Activated CD4-positive, alpha-beta T cell treated with anti-CD3 and anti-CD28 coated beads, Interleukin-2, Interleukin-6, amounts not matched to agents 100 ng/mL and 50 ng/mL, durations not matched to agents 16 hours and 8 hours (primary cell): ENCODE data around the gene HUS1.
"Not testable (repeated sequence)": the region's sequence is repeated elsewhere in the genome, so short reads cannot be mapped to it uniquely, and the experiment has no call there.

Source experiments
- DNase-seq: peaks from one replicate; pipeline ENCODE4 v3.0.0-alpha.2; 2020

HUS1 gene

GRCh38 chr7:47943676-47944474 lies 35.5 kb downstream of the HUS1 start:
- DNase-seq: no peak

GRCh38 chr7:47942651-47943050 lies 36.8 kb downstream of the HUS1 start:
- DNase-seq: not testable (repeated sequence)

GRCh38 chr7:47942132-47942531 lies 37.3 kb downstream of the HUS1 start:
- DNase-seq: no peak

GRCh38 chr7:47941136-47941844 lies 38.1 kb downstream of the HUS1 start:
- DNase-seq: no peak

- no peak for DNase-seq
Measured at GRCh38 chr7:47940088-47941013, 39.1 kb downstream of the HUS1 start.

GRCh38 chr7:47939425-47940036 lies 39.9 kb downstream of the HUS1 start:
- no peak for DNase-seq

- no peak for DNase-seq
Measured at GRCh38 chr7:47938574-47939165, 40.7 kb downstream of the HUS1 start.

GRCh38 chr7:47937711-47938573 lies 41.5 kb downstream of the HUS1 start:
- DNase-seq: no peak

GRCh38 chr7:47937065-47937687 lies 42.2 kb downstream of the HUS1 start:
- DNase-seq: peak; percentile 81

- DNase-seq: no peak
Measured at GRCh38 chr7:47936323-47936722, 43.1 kb downstream of the HUS1 start.

- DNase-seq: no peak
Measured at GRCh38 chr7:47935336-47935735, 44.1 kb downstream of the HUS1 start.

- DNase-seq: no peak
Measured at GRCh38 chr7:47934831-47935230, 44.6 kb downstream of the HUS1 start.

- no peak for DNase-seq
Measured at GRCh38 chr7:47933215-47933614, 46.2 kb downstream of the HUS1 start.

GRCh38 chr7:47932466-47933037 lies 46.9 kb downstream of the HUS1 start:
- no peak for DNase-seq

- DNase-seq: no peak
Measured at GRCh38 chr7:47932016-47932415, 47.4 kb downstream of the HUS1 start.

- no peak for DNase-seq
Measured at GRCh38 chr7:47931005-47932004, 48.1 kb downstream of the HUS1 start.

GRCh38 chr7:47924266-47924665 lies 55.1 kb downstream of the HUS1 start:
- DNase-seq: no peak

- DNase-seq: not testable (repeated sequence)
Measured at GRCh38 chr7:47923081-47923875, 56.1 kb downstream of the HUS1 start.
